K562 (cell line): Measurements from ENCODE around the gene SLC30A1. TPM values are rescaled to one million over a fixed set of nuclear protein-coding genes. Genes with fewer than 3 reads are reported as not detected.

Source experiments
- CBFB ChIP-seq: sonication (generic); formaldehyde crosslinking; IDR thresholded peaks from 2 replicates; pipeline ENCODE4 v1.4.0; 2020; ENCODE audit warnings: mild to moderate bottlenecking, missing genetic modification reagents
- CBX3 ChIP-seq, 2 experiments: IDR thresholded peaks; 1 replicate in 1 of 2; 2 replicates in 1 of 2; pipeline ENCODE4 v1.6.1; 2012; ENCODE audit warnings: inconsistent platforms in 2 of 2, low read length in 2 of 2, borderline replicate concordance in 1 of 2, control low read depth in 1 of 2
- CCAR2 ChIP-seq: fragments of 200-400 bp; formaldehyde crosslinking; IDR thresholded peaks from 2 replicates; pipeline ENCODE4 v1.6.1; 2017; ENCODE audit warnings: mild to moderate bottlenecking, low read depth, low read length
- COPS2 ChIP-seq: fragments of 450-650 bp; conservative IDR thresholded peaks from 2 replicates; pipeline ENCODE4 v1.6.1; 2016; ENCODE audit warnings: mild to moderate bottlenecking, moderate library complexity
- ERF ChIP-seq: fragments of 450-650 bp; formaldehyde crosslinking; IDR thresholded peaks from 2 replicates; pipeline ENCODE4 v1.4.0; 2020; ENCODE audit warnings: mild to moderate bottlenecking, mixed read lengths
- FOXK2 ChIP-seq, 2 experiments: fragments of 450-650 bp; IDR thresholded peaks in 1 of 2; conservative IDR thresholded peaks in 1 of 2; 2 replicates each; pipeline ENCODE4 v1.6.1; 2016; ENCODE audit warnings: low read depth in 2 of 2, mild to moderate bottlenecking in 1 of 2
- FOXP4 ChIP-seq: sonication (generic); formaldehyde crosslinking; IDR thresholded peaks from 2 replicates; pipeline ENCODE4 v1.8.0; 2022; ENCODE audit warnings: mild to moderate bottlenecking, missing genetic modification reagents, borderline replicate concordance
- HDAC1 ChIP-seq, 2 experiments: fragments of 450-650 bp; IDR thresholded peaks; 2 replicates each; pipeline ENCODE4 v1.6.1; 2016 to 2017; ENCODE audit warnings: inconsistent platforms in 1 of 2, mild to moderate bottlenecking in 1 of 2, moderate library complexity in 1 of 2
- MTF1 ChIP-seq: fragments of 250-450 bp; sonication (Bioruptor Pico); IDR thresholded peaks from 2 replicates; pipeline ENCODE4 v1.9.0; 2021; ENCODE audit warnings: moderate library complexity, mild to moderate bottlenecking, inconsistent platforms, borderline replicate concordance
- MYC ChIP-seq, 2 experiments: fragments of 250-450 bp in 1 of 2; sonication (Bioruptor Pico) in 1 of 2; IDR thresholded peaks; 2 replicates each; pipeline versions ENCODE4 v1.5.1 to v1.6.1; 2012 to 2021; ENCODE audit warnings: low read depth in 2 of 2, borderline replicate concordance in 1 of 2, improper control_type of control experiment in 1 of 2, low read length in 1 of 2, mild to moderate bottlenecking in 1 of 2, moderate library complexity in 1 of 2
- NEUROD1 ChIP-seq: fragments of 150-350 bp; IDR thresholded peaks from 2 replicates; pipeline ENCODE4 v1.6.1; 2014; ENCODE audit warnings: borderline replicate concordance, low read length, low read depth; ENCODE audit not compliant: partially characterized antibody
- RAD21 ChIP-seq, 2 experiments: fragments of 250-450 bp in 1 of 2; fragments of 450-650 bp in 1 of 2; sonication (Bioruptor Pico) in 1 of 2; formaldehyde crosslinking in 1 of 2; IDR thresholded peaks in 1 of 2; conservative IDR thresholded peaks in 1 of 2; 2 replicates each; pipeline versions ENCODE4 v1.4.0 to v1.8.0; 2020 to 2022; ENCODE audit warnings: mild to moderate bottlenecking in 2 of 2, moderate library complexity in 1 of 2
- RFX1 ChIP-seq: fragments of 450-650 bp; IDR thresholded peaks from 2 replicates; pipeline ENCODE4 v1.6.1; 2016; ENCODE audit warnings: mild to moderate bottlenecking, moderate library complexity
- RNF2 ChIP-seq: sonication (generic); IDR thresholded peaks from 2 replicates; pipeline ENCODE4 v1.6.1; 2016
- SIN3B ChIP-seq: fragments of 450-650 bp; IDR thresholded peaks from 2 replicates; pipeline ENCODE4 v1.6.1; 2017; ENCODE audit warnings: low read depth, mild to moderate bottlenecking, moderate library complexity
- TAF9B ChIP-seq: fragments of 450-650 bp; IDR thresholded peaks from 2 replicates; pipeline ENCODE4 v1.6.1; 2018; ENCODE audit warnings: mild to moderate bottlenecking; ENCODE audit not compliant: partially characterized antibody
- TAL1 ChIP-seq: fragments of 450-650 bp; IDR thresholded peaks from 2 replicates; pipeline ENCODE4 v1.6.1; 2016; ENCODE audit warnings: mild to moderate bottlenecking
- YBX1 ChIP-seq: fragments of 450-650 bp; IDR thresholded peaks from 2 replicates; pipeline ENCODE4 v1.7.1; 2016; ENCODE audit warnings: mild to moderate bottlenecking
- ZBTB34 ChIP-seq: fragments of 250-450 bp; sonication (Bioruptor Pico); IDR thresholded peaks from 2 replicates; pipeline ENCODE4 v1.8.0; 2021; ENCODE audit warnings: mild to moderate bottlenecking, moderate library complexity
- ZC3H11A ChIP-seq: IDR thresholded peaks from 2 replicates; pipeline ENCODE4 v1.6.1; 2012; ENCODE audit warnings: low read depth, low read length, improper control_type of control experiment
- ZC3H4 ChIP-seq: sonication (generic); formaldehyde crosslinking; IDR thresholded peaks from 2 replicates; pipeline ENCODE4 v1.9.0; 2021; ENCODE audit warnings: missing genetic modification reagents, borderline replicate concordance
- ZC3H8 ChIP-seq: fragments of 450-650 bp; IDR thresholded peaks from 2 replicates; pipeline ENCODE4 v1.6.1; 2017
- ZFX ChIP-seq: sonication (generic); formaldehyde crosslinking; IDR thresholded peaks from 2 replicates; pipeline ENCODE4 v1.8.0; 2022; ENCODE audit warnings: mild to moderate bottlenecking, missing genetic modification reagents, moderate library complexity
- ZNF134 ChIP-seq: fragments of 250-450 bp; sonication (Bioruptor Pico); conservative IDR thresholded peaks from 2 replicates; pipeline ENCODE4 v1.4.0; 2020
- ZNF3 ChIP-seq: fragments of 250-450 bp; sonication (Bioruptor Pico); IDR thresholded peaks from 2 replicates; pipeline ENCODE4 v1.5.0; 2021; ENCODE audit warnings: mild to moderate bottlenecking, moderate library complexity
- ZNF311 ChIP-seq: fragments of 250-450 bp; sonication (Bioruptor Pico); IDR thresholded peaks from 2 replicates; pipeline ENCODE4 v1.4.0; 2020; ENCODE audit warnings: mild to moderate bottlenecking, moderate library complexity
- ZNF384 ChIP-seq: IDR thresholded peaks from 2 replicates; pipeline ENCODE4 v1.6.1; 2012; ENCODE audit warnings: low read depth, low read length, improper control_type of control experiment
- ZNF431 ChIP-seq: sonication (generic); formaldehyde crosslinking; IDR thresholded peaks from 2 replicates; pipeline ENCODE4 v1.8.0; 2022; ENCODE audit warnings: mild to moderate bottlenecking, missing genetic modification reagents
- ZNF668 ChIP-seq: fragments of 250-450 bp; sonication (Bioruptor Pico); IDR thresholded peaks from 2 replicates; pipeline ENCODE4 v1.8.0; 2022; ENCODE audit warnings: mild to moderate bottlenecking, inconsistent platforms
- polyA plus RNA-seq, 8 experiments: library from polyadenylated mRNA; depleted of rRNA in 4 of 8; stranded (reverse) in 5 of 8; unstranded in 3 of 8; fragments of >200 nt; fragmentation: Nextera tagmentation in 2 of 8; fragmentation: Illumina TruSeq in 1 of 8; extraction: Ambion mirVana in 2 of 8; extraction: Trizol in 1 of 8; gene quantifications; 2 replicates each; pipeline versions ENCODE4 v1.2.1 to v1.2.3, GENCODE V29; 2011 to 2014; ENCODE audit warnings: inconsistent platforms in 1 of 8, missing spikeins in 1 of 8
- total RNA-seq, 7 experiments: library from RNA; depleted of rRNA in 6 of 7; stranded (reverse); fragments of >200 nt in 6 of 7; fragmentation: Illumina TruSeq in 2 of 7; extraction: Trizol in 2 of 7; gene quantifications; 2 replicates each; pipeline versions ENCODE4 v1.2.1 to v1.2.3, GENCODE V29; 2011 to 2021; ENCODE audit warnings: low replicate concordance in 1 of 7

Gene SLC30A1
- total and polyA plus RNA-seq, 9 of the 15 experiments (the other 6 are each of a cell fraction or from before 2014, with no cell fraction given): 4.1 to 14.4 (median 6.6) TPM

DNA sequence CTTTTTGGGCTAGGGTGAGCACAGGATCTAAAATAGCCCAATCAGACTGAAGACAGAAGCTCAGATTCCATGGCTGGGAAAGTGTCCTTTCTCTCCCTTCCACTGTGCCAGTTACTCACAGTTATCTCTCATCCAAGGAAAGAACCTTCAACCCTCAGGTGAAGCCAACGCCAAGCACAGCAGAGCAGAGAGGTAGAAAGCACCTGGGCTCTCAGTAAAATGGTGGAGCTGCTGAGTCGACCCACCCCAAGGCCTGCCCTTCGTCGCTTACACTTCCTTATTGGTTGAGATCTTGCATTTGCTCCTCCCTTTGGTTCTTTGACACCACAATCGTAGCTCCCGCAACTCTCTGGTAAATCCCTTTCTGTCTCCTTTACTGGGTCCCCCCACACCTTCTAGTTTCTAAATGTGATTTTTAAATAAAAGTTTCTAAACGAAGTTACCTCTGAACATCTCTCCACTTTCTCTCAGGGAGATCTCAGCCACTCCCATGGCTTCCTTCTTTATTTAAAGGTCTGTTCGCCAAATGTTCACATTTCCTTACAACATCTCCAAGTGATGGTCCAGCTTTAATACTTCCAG lies 27.5 kb upstream of the SLC30A1 start (continued):
- no peak for TF ChIP-seq ZNF668 (CRISPR knock-in tag)
- peak; percentile 10 for TF ChIP-seq TAF9B
- no peak for TF ChIP-seq ZNF431 (CRISPR knock-in tag)
- no peak; the same call in 1 of the 2 replicates for TF ChIP-seq RFX1
- peak in 1 of 2 experiments; percentile 78; a peak in 1 of 3 replicates for TF ChIP-seq CBX3 (IDR thresholded peaks at IDR 0.05; ENCODE audit: borderline replicate concordance in 1 of 2, low read length in 2 of 2)
- no peak for TF ChIP-seq ZNF311 (CRISPR knock-in tag)
- no peak; a peak in 1 of 4 replicates for TF ChIP-seq HDAC1 (IDR thresholded peaks at IDR 0.05)
- no peak for TF ChIP-seq RNF2
- no peak for TF ChIP-seq FOXP4
- no peak for TF ChIP-seq NEUROD1
- peak; percentile 80 for TF ChIP-seq ZFX (CRISPR knock-in tag)
- no peak for TF ChIP-seq ZNF384
- peak; percentile 50; the same call in 1 of the 2 replicates for TF ChIP-seq MYC (IDR thresholded peaks at IDR 0.05; ENCODE audit: low read depth, low read length)
- no peak for TF ChIP-seq MYC (CRISPR knock-in tag; IDR thresholded peaks at IDR 0.05; ENCODE audit: borderline replicate concordance, low read depth)
- no peak for TF ChIP-seq CCAR2
- no peak for TF ChIP-seq ZNF134 (CRISPR knock-in tag)
- TF ChIP-seq ZNF3: no peak
- no peak; the same call in 1 of the 2 replicates for TF ChIP-seq TAL1
- TF ChIP-seq RAD21 (CRISPR knock-in tag; conservative IDR thresholded peaks at IDR 0.05 in 1 of 2, IDR thresholded peaks at IDR 0.05 in 1 of 2): no peak
- no peak for TF ChIP-seq ZBTB34
- TF ChIP-seq ERF (CRISPR knock-in tag): no peak
- no peak for TF ChIP-seq CBFB (CRISPR knock-in tag)
- TF ChIP-seq YBX1: no peak
- no peak for TF ChIP-seq MTF1 (CRISPR knock-in tag)
- TF ChIP-seq COPS2: no peak
- TF ChIP-seq SIN3B: no peak
- no peak for TF ChIP-seq ZC3H4
- TF ChIP-seq ZC3H11A: no peak; the same call in 1 of the 2 replicates
- no peak for TF ChIP-seq ZC3H8
- no peak for TF ChIP-seq FOXK2 (conservative IDR thresholded peaks at IDR 0.05 in 1 of 2, IDR thresholded peaks at IDR 0.05 in 1 of 2; ENCODE audit: low read depth in 2 of 2)
